ENCODE data around the gene PKNOX2. TPM values are rescaled to one million over a fixed set of nuclear protein-coding genes. Genes with fewer than 3 reads are reported as not detected.

The PKNOX2 gene
- total RNA-seq, 1 donor from 2014 or later: 3.4 TPM

DNA sequence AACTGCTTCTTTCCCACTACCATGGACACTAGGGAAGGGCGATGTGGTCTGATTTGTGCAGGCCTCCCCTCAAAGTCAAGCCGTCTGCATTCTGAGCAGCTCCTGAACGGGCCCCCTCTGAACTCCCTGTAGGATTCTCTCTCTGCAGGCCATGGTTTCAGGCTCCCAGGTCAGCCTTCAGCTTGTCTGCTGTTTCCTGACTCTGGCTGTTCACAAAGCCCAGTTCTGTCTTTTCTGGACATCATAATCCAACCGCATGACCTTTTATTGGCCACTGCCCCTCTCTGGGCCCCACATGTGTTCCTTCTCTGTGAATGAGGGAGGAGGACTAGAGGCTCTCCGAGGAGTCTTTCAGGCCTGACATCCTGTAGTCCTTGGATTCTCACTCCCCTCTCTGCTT, 170.6 kb downstream of the PKNOX2 start:
- no peak overlapping the region for H3K27ac ChIP-seq
- no peaks in the 10 kb centered on the region for H3K27me3 ChIP-seq
- no peak for DNase-seq (ENCODE audit: extremely low spot score in 2 of 2)
- H3K4me1 ChIP-seq: peaks cover 11% of the 10 kb centered on the region
- no peak overlapping the region for H3K4me3 ChIP-seq
- H3K36me3 ChIP-seq: no peaks in the 10 kb centered on the region
- no peak for TF ChIP-seq POLR2AphosphoS5 (IDR thresholded peaks at IDR 0.05; ENCODE audit: insufficient read depth in 1 of 2, low read depth in 1 of 2)
- TF ChIP-seq, protein P1, sequence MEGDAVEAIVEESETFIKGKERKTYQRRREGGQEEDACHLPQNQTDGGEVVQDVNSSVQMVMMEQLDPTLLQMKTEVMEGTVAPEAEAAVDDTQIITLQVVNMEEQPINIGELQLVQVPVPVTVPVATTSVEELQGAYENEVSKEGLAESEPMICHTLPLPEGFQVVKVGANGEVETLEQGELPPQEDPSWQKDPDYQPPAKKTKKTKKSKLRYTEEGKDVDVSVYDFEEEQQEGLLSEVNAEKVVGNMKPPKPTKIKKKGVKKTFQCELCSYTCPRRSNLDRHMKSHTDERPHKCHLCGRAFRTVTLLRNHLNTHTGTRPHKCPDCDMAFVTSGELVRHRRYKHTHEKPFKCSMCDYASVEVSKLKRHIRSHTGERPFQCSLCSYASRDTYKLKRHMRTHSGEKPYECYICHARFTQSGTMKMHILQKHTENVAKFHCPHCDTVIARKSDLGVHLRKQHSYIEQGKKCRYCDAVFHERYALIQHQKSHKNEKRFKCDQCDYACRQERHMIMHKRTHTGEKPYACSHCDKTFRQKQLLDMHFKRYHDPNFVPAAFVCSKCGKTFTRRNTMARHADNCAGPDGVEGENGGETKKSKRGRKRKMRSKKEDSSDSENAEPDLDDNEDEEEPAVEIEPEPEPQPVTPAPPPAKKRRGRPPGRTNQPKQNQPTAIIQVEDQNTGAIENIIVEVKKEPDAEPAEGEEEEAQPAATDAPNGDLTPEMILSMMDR (IDR thresholded peaks at IDR 0.05): no peak
- TF ChIP-seq POLR2A (IDR thresholded peaks at IDR 0.05): no peak
- H3K9me3 ChIP-seq: no peaks in the 10 kb centered on the region
- intact Hi-C loops (cut with DNase I): no loop called here

DNA sequence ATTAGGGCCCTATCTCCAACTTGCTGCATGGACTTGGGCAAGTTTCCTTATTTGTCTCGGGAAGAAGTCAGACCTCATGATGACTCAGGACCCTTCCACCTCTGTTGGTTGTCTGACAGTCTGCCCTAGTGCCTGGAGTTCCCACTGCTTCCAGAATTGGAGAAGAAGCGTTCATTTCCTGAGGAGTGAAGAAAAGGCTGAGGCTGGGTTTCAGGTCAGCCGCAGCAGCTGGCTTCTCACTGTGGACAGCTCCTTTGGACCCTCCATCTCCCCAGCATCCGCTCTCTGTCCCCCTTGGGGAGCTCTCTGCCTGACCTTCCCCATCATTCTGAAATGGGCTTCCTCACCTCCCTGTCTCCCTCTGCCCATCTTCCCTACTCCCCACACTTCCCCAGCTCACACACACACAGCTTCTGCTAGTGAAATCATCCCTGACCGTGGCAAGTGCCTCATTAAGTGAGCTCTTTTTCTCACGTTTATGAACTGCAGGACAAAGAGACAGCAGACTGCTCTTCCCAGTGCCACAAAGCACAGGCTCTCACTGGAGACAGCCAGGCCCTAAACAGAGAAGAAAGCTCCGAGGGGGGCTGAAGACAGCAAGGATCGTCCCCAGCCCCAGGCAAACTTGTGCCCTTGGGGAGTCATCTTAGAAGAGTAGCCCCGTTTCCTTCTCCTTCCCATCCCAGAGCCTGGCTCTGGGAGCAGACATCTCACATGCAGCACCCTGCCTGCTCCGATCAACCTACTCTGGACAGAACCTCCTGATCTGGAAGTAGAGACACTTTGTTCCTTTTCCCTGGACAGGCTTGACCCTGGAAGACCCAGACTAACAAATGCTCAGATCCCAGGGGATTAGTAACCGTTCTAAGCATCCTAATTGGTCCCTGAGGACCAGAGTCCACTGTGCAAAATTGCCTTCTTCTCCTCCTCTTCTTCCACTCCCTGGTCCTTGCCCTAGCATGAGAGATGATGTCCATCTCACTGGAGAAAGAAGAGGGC, 173.6 kb downstream of the PKNOX2 start:
- peaks cover 16% of the 10 kb centered on the region for H3K4me1 ChIP-seq
- H3K36me3 ChIP-seq: no peaks in the 10 kb centered on the region
- no peaks in the 10 kb centered on the region for H3K9me3 ChIP-seq
- no peak for DNase-seq (ENCODE audit: extremely low spot score in 2 of 2)
- H3K27me3 ChIP-seq: no peaks in the 10 kb centered on the region
- intact Hi-C loops (cut with DNase I): no loop called here
- TF ChIP-seq, protein P1 (IDR thresholded peaks at IDR 0.05): no peak
- TF ChIP-seq POLR2AphosphoS5 (IDR thresholded peaks at IDR 0.05; ENCODE audit: insufficient read depth in 1 of 2, low read depth in 1 of 2) (no peak), POLR2A (IDR thresholded peaks at IDR 0.05) (no peak)
- H3K27ac ChIP-seq: peak overlapping the region; percentile 30
- no peak overlapping the region for H3K4me3 ChIP-seq

DNA sequence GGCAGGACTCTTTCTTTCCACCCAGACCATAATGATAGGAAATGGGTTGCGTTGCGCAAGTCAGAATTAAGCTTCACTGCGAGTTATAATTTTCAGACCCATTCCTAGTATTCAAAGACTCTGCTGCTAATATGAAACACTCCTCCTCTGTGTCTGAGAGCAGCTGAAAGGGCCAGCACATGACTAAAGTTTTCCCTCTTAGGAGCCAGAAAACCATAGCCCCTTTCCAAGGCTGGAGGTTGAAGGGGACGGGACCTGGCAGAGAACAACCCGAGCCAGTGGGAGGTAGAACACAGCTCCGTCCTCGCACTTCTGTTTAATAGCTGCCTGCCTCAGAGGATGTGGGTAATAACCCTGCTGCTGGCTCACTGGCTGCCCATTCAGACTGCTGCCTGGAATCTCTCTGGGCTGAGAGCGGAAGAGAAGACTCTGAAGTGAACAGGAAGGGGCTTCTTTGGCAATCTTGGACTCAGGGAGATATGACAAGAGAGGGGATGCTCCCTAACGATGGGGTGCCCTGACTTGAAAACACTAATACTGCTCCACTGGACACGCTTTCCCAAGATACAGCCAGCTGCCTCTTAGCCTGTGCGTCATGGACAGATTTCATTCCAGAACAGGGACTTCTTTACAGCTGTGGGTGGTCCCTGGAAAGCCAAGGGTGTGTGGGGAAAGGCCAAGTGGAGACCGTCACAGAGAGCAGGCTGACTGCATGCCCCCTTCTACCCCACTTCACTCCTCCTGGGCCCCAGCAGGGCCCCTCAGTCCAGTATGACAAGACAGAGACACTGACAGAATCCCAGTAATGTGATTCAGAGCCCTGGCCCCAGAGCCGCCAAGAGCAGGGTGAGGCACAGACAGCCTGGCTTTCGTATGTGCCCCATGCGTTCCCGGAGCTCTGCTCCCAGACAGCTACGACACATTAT, 174.6 kb downstream of the PKNOX2 start:
- H3K4me3 ChIP-seq: peak overlapping the region in 1 of 2 donors; percentile 7
- H3K4me1 ChIP-seq: peaks cover 17% of the 10 kb centered on the region
- TF ChIP-seq POLR2AphosphoS5 (IDR thresholded peaks at IDR 0.05; ENCODE audit: insufficient read depth in 1 of 2, low read depth in 1 of 2) (peak in 1 of 2 donors; percentile 36), POLR2A (IDR thresholded peaks at IDR 0.05) (no peak)
- no peaks in the 10 kb centered on the region for H3K27me3 ChIP-seq
- no peaks in the 10 kb centered on the region for H3K9me3 ChIP-seq
- DNase-seq (ENCODE audit: extremely low spot score in 2 of 2): no peak
- peak overlapping the region; percentile 8 for H3K27ac ChIP-seq
- H3K36me3 ChIP-seq: no peaks in the 10 kb centered on the region
- intact Hi-C loops (cut with DNase I): no loop called here

DNA sequence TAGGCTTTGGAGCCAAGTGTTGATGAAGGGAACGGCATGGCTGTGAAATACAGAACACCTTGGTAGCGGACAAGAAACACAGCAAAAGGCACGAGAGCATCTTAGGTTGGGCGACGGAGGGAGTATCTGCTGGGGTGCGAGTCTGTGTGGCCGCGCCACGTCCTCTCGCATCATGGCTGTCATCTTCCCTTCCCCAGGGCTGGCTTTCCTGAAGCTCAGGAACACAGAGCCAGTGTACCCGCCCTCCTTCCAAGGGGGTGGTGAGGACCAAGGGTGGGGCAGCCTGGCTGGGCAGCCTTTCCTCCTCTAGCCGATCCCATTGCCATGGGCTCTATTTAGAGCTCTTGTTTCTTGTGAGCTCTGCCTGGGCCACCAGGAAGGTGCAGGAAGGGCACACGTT, 177.1 kb downstream of the PKNOX2 start:
- Histone ChIP-seq H3K9me3 (no peaks in the 10 kb centered on the region), H3K27ac (no peak overlapping the region), H3K4me1 (peaks cover 34% of the 10 kb centered on the region), H3K27me3 (no peaks in the 10 kb centered on the region), H3K4me3 (no peak overlapping the region), H3K36me3 (no peaks in the 10 kb centered on the region)
- intact Hi-C loops (cut with DNase I): no loop called here
- TF ChIP-seq POLR2A (IDR thresholded peaks at IDR 0.05) (no peak), POLR2AphosphoS5 (IDR thresholded peaks at IDR 0.05; ENCODE audit: insufficient read depth in 1 of 2, low read depth in 1 of 2) (no peak)
- TF ChIP-seq, protein P1 (IDR thresholded peaks at IDR 0.05): no peak
- DNase-seq (ENCODE audit: extremely low spot score in 2 of 2): no peak

DNA sequence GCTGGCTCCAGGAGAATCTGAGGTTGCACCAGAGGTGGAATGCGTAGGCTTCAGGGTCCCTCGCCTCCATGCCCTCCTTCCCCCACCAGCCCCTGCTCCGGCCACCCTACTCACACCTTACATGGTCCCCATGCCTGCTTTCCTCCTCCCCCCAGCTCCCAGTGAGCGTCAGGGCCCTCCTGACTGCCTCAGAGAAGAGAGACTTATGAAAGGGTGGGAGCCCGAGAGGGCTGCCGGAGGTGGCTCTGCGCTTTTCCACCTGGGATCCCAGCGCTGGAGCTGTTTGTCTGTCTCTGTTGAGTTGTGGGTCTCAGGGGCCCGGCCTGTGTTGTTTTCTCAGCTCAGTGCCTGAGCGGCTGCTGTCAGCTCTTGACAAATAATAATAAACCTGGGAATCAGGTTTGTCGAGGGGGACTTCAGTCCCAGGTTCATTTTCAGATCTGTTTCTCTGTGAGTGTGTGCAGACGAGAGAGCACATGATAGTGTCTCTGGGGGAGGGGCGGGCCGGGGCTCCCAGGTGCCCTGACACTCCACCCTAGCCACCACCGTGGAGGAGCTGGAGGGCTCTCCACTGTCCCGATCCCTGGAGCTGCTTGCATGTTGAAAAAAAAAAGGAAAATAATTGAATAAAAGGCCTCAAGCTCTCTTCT, 177.9 kb downstream of the PKNOX2 start:
- no peak overlapping the region for H3K4me3 ChIP-seq
- no peaks in the 10 kb centered on the region for H3K36me3 ChIP-seq
- TF ChIP-seq, protein P1 (IDR thresholded peaks at IDR 0.05): no peak
- TF ChIP-seq POLR2AphosphoS5 (IDR thresholded peaks at IDR 0.05; ENCODE audit: insufficient read depth in 1 of 2, low read depth in 1 of 2): no peak
- TF ChIP-seq POLR2A (IDR thresholded peaks at IDR 0.05): no peak
- H3K9me3 ChIP-seq: no peaks in the 10 kb centered on the region
- H3K4me1 ChIP-seq: peaks cover 34% of the 10 kb centered on the region
- no peak overlapping the region for H3K27ac ChIP-seq
- H3K27me3 ChIP-seq: no peaks in the 10 kb centered on the region
- intact Hi-C loops (cut with DNase I): no loop called here
- DNase-seq (ENCODE audit: extremely low spot score in 2 of 2): no peak

All from vagina (tissue), 2 donors.